Uterus (tissue), 4 donors: ENCODE data around the gene VCL. TPM values are rescaled to one million over a fixed set of nuclear protein-coding genes. Genes with fewer than 3 reads are reported as not detected.

Experiments used
- DNase-seq, 2 donors: peaks; one replicate each; pipeline ENCODE4 v3.0.0-alpha.2; 2019 to 2020
- H3K27ac ChIP-seq, 2 donors: fragments of 200-600 bp; sonication (generic); 1 replicate in 1 of 2; 2 replicates in 1 of 2; pipeline ENCODE4 v1.5.1; 2016 to 2018
- H3K27me3 ChIP-seq, 2 donors: fragments of 200-600 bp; sonication (generic); one replicate each; pipeline ENCODE4 v1.5.1; 2018 to 2019; ENCODE audit warnings: control low read depth in 1 of 2
- H3K36me3 ChIP-seq, 2 donors: fragments of 200-600 bp; sonication (generic); one replicate each; pipeline ENCODE4 v1.5.1; 2019; ENCODE audit warnings: control low read depth in 1 of 2
- H3K4me1 ChIP-seq, 2 donors: fragments of 200-600 bp; sonication (generic); one replicate each; pipeline ENCODE4 v1.5.1; 2018 to 2019; ENCODE audit warnings: control low read depth in 1 of 2
- H3K4me3 ChIP-seq, 2 donors: fragments of 200-600 bp; sonication (generic); 1 replicate in 1 of 2; 2 replicates in 1 of 2; pipeline ENCODE4 v1.5.1; 2018 to 2019; ENCODE audit warnings: mild to moderate bottlenecking in 1 of 2
- H3K9me3 ChIP-seq, 2 donors: fragments of 200-600 bp; sonication (generic); one replicate each; pipeline ENCODE4 v1.5.1; 2019; ENCODE audit warnings: control low read depth in 1 of 2
- CTCF ChIP-seq, 4 experiments: fragments of 200-600 bp in 2 of 4; fragments of 450-650 bp in 2 of 4; sonication (generic) in 2 of 4; IDR thresholded peaks; one replicate each; pipeline ENCODE4 v1.5.1; 2016 to 2019; ENCODE audit warnings: antibody characterized with exemption in 4 of 4, mild to moderate bottlenecking in 2 of 4, moderate library complexity in 1 of 4
- POLR2A ChIP-seq, 2 donors: fragments of 450-650 bp; IDR thresholded peaks; one replicate each; pipeline ENCODE4 v1.6.1; 2016; ENCODE audit warnings: antibody characterized with exemption in 2 of 2, mild to moderate bottlenecking in 1 of 2, moderate library complexity in 1 of 2
- intact Hi-C: fragments of 100-400 bp; cut with DNase I; formaldehyde crosslinking; loops from one replicate; pipeline ENCODE4 v1.15.1; 2023; ENCODE audit warnings: low total_unique reads
- total RNA-seq, 4 donors: library from RNA; depleted of rRNA in 3 of 4; stranded (reverse); fragments of >200 nt in 3 of 4; gene quantifications; one replicate each; pipeline versions ENCODE4 v1.1.0 to v1.2.4, GENCODE V29; 2014 to 2023
- donor health status: DM: yes; HTN: yes; CAD: no.

The VCL gene
- total RNA-seq, 4 donors from 2014 or later = 77.4 to 313 (median 215) TPM

DNA sequence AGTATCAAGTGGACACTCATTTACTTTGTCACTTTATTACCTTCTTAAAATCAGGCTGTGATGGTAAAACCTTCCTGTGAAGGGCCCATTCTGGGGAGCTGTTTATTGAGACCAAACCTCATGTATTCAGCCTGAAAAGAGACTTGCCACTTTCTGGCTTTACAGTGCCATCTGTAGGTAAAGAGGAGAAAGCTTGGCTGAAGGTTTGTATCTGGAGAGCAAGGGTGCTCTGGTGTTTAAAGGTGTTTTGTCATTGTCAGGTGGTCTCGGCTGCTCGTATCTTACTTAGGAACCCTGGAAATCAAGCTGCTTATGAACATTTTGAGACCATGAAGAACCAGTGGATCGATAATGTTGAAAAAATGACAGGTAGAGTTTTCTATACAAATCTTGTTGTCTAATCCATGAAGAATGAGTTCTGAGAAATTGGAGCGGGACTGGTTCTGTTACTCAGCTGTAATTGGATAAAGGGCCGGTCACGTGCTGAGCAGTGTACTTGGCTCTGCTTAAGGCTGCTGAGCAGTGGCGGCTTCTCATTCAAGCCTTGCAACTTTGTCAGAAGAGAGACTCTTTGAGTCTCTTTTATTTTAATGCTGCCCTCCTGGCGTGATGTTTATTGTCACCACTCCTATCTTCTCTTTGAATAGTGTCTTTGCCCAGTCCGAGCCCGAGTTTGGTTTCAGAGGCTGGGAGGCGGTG, 105.8 kb downstream of the VCL start:
- Histone ChIP-seq H3K27ac (peak overlapping the region; percentile 0 to 8), H3K27me3 (no peaks in the 10 kb centered on the region), H3K9me3 (no peaks in the 10 kb centered on the region), H3K4me1 (no peaks in the 10 kb centered on the region), H3K4me3 (no peak overlapping the region), H3K36me3 (no peaks in the 10 kb centered on the region)
- TF ChIP-seq CTCF (IDR thresholded peaks at IDR 0.05) (peak in 1 of 4 experiments; percentile 29), POLR2A (IDR thresholded peaks at IDR 0.05) (no peak)
- DNase-seq = no peak
- intact Hi-C loops = no loop called here

DNA sequence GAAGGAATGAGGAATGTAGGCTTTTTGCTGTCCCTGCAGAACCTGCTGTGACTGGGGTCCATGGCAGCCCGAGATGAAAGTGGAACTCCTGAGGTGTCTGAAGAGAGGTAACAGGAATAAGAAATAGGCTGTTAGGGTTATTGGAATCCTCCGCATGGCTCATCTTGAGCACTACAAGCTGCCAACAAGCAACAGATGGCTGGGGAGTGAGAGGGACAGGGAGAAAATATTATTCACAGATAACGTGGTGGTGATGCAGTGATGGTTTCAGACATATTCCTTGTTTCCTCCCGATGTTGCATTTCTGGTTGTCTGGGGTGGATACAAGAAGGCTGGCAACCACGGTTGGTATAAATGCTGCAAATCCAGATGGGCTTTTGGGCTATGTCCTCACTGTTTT, 106.6 kb downstream of the VCL start:
- no peaks in the 10 kb centered on the region for H3K27me3 ChIP-seq
- intact Hi-C loops = no loop called here
- H3K9me3 ChIP-seq = no peaks in the 10 kb centered on the region
- no peaks in the 10 kb centered on the region for H3K36me3 ChIP-seq
- no peak overlapping the region for H3K27ac ChIP-seq
- no peak for DNase-seq
- H3K4me3 ChIP-seq = no peak overlapping the region
- TF ChIP-seq POLR2A (IDR thresholded peaks at IDR 0.05) (no peak), CTCF (IDR thresholded peaks at IDR 0.05) (no peak)
- no peaks in the 10 kb centered on the region for H3K4me1 ChIP-seq

GRCh38 chr10:74104996-74105395, 107.1 kb downstream of the VCL start:
- Histone ChIP-seq H3K27ac (no peak overlapping the region), H3K36me3 (no peaks in the 10 kb centered on the region), H3K4me3 (no peak overlapping the region), H3K4me1 (no peaks in the 10 kb centered on the region), H3K27me3 (no peaks in the 10 kb centered on the region), H3K9me3 (no peaks in the 10 kb centered on the region)
- DNase-seq = no peak
- intact Hi-C loops = no loop called here
- no peak for TF ChIP-seq CTCF (IDR thresholded peaks at IDR 0.05)

DNA sequence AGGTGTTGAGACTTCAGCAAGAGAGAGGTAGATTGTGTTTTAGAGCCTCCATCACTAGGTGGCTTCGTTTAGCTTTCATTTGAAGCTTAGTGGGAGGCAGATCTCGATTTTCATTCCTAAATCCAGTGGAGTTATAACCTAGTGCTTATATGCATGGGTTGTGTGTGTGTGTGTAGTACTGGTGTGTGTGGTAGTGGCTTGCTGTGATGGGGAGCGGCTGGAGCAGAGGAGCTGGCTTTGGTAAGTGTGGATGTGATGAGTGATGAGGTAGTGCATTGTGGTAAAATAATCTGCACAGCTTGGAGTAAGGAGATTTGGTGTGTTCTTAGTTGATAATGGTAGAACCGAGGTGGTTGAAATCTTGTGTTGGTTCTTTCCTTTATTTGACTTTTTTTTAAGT, 109.5 kb downstream of the VCL start:
- no peak for TF ChIP-seq POLR2A (IDR thresholded peaks at IDR 0.05)
- no peak for TF ChIP-seq CTCF (IDR thresholded peaks at IDR 0.05)
- Histone ChIP-seq H3K9me3 (no peaks in the 10 kb centered on the region), H3K36me3 (no peaks in the 10 kb centered on the region), H3K4me3 (no peak overlapping the region), H3K27me3 (no peaks in the 10 kb centered on the region), H3K27ac (no peak overlapping the region), H3K4me1 (no peaks in the 10 kb centered on the region)
- intact Hi-C loops = no loop called here
- no peak for DNase-seq

GRCh38 chr10:74109452-74109851, 111.5 kb downstream of the VCL start:
- Histone ChIP-seq H3K27me3 (no peaks in the 10 kb centered on the region), H3K36me3 (no peaks in the 10 kb centered on the region), H3K4me1 (no peaks in the 10 kb centered on the region), H3K4me3 (no peak overlapping the region), H3K27ac (no peak overlapping the region), H3K9me3 (no peaks in the 10 kb centered on the region)
- intact Hi-C loops = no loop called here
- TF ChIP-seq CTCF (IDR thresholded peaks at IDR 0.05) (no peak), POLR2A (IDR thresholded peaks at IDR 0.05) (no peak)
- DNase-seq = no peak
